MCF 10A (cell line): ENCODE results near the gene GPATCH11. TPM values are rescaled to one million over a fixed set of nuclear protein-coding genes. Genes with fewer than 3 reads are reported as not detected.
A peak's percentile ranks its signal among the peaks of the same experiment; 100 is the strongest.

Source experiments
- BruUV-seq: library from RNA; stranded (reverse); fragments of 400-500 nt; replicated peaks from 2 replicates; lab custom pipeline; 2021; lab: Mats Ljungman, UMichigan
- CTCF ChIA-PET: fragments of 300-600 bp; sonication (Branson Sonifier 250); formaldehyde crosslinking; extraction: SDS; loops from one replicate; lab custom pipeline; 2021; ENCODE audit warnings: antibody characterized with exemption, inconsistent platforms; lab: Yijun Ruan, JAX
- POLR2A ChIA-PET: fragments of 300-600, 350-650 bp; sonication (Branson Sonifier 250); formaldehyde crosslinking; extraction: SDS; loops from one replicate; lab custom pipeline; 2020; ENCODE audit warnings: antibody characterized with exemption, inconsistent platforms; lab: Yijun Ruan, JAX
- DNase-seq: peaks from one replicate; pipeline ENCODE4 v3.0.0-alpha.2; 2018; ENCODE audit not compliant: unreplicated experiment
- H3K27ac Mint-ChIP-seq: one replicate; pipeline ENCODE4 v1.8.0; 2022; ENCODE audit warnings: mild to moderate bottlenecking, low read depth, mixed read lengths; ENCODE audit not compliant: unreplicated experiment
- H3K27me3 Mint-ChIP-seq: one replicate; pipeline ENCODE4 v1.8.0; 2022; ENCODE audit warnings: mixed read lengths; ENCODE audit not compliant: insufficient read depth, unreplicated experiment
- H3K36me3 Mint-ChIP-seq: one replicate; pipeline ENCODE4 v1.8.0; 2022; ENCODE audit warnings: mild to moderate bottlenecking, moderate library complexity, mixed read lengths; ENCODE audit not compliant: insufficient read depth, unreplicated experiment
- H3K4me1 Mint-ChIP-seq: one replicate; pipeline ENCODE4 v1.8.0; 2022; ENCODE audit warnings: mixed read lengths; ENCODE audit not compliant: insufficient read depth, unreplicated experiment
- H3K4me3 Mint-ChIP-seq: one replicate; pipeline ENCODE4 v1.8.0; 2022; ENCODE audit warnings: mild to moderate bottlenecking, moderate library complexity, mixed read lengths; ENCODE audit not compliant: unreplicated experiment
- H3K9me3 Mint-ChIP-seq: one replicate; pipeline ENCODE4 v1.8.0; 2022; ENCODE audit warnings: mixed read lengths; ENCODE audit not compliant: unreplicated experiment
- CTCF ChIP-seq: fragments of 200-600 bp; IDR thresholded peaks from one replicate; pipeline ENCODE4 v1.8.0; 2022; ENCODE audit warnings: antibody characterized with exemption, mild to moderate bottlenecking; ENCODE audit not compliant: unreplicated experiment
- intact Hi-C: fragments of 100-400 bp; cut with micrococcal nuclease; formaldehyde crosslinking; loops from 2 replicates; pipeline ENCODE4 v1.14.1; 2022
- total RNA-seq: library from RNA; stranded (reverse); gene quantifications from 2 replicates; pipeline ENCODE4 v1.2.3, GENCODE V29; 2022

Gene GPATCH11
- total RNA-seq, 1 experiment from 2014 or later, result 5.5 TPM

GRCh38 chr2:37125416-37125815 lies 41.1 kb downstream of the GPATCH11 start:
- peak overlapping the region; percentile 31 for H3K27ac Mint-ChIP-seq
- intact Hi-C loops, result no loop called here
- no peak overlapping the region for H3K4me3 Mint-ChIP-seq
- TF ChIP-seq CTCF, result no peak
- H3K9me3 Mint-ChIP-seq, result no peaks in the 10 kb centered on the region
- no peaks in the 10 kb centered on the region for H3K4me1 Mint-ChIP-seq
- DNase-seq, result no peak
- POLR2A ChIA-PET, result interaction anchor here (0.5 kb wide), 1 partner anchor 16 kb away, joined by 3 read pairs; no protein-coding TSS in a partner anchor
- CTCF ChIA-PET, result interaction anchor here (1.2 kb wide), 1 partner anchor 1822 kb away, joined by 4 read pairs; no protein-coding TSS in a partner anchor
- H3K36me3 Mint-ChIP-seq, result peaks cover 76% of the 10 kb centered on the region
- BruUV-seq, result no TSS peak
- no peaks in the 10 kb centered on the region for H3K27me3 Mint-ChIP-seq

GRCh38 chr2:37132914-37133313 lies 48.6 kb downstream of the GPATCH11 start:
- no TSS peak for BruUV-seq
- H3K36me3 Mint-ChIP-seq, result peaks cover 21% of the 10 kb centered on the region
- ChIA-PET CTCF (no interaction called here), POLR2A (no interaction called here)
- no peak for TF ChIP-seq CTCF
- H3K4me3 Mint-ChIP-seq, result no peak overlapping the region
- no peaks in the 10 kb centered on the region for H3K4me1 Mint-ChIP-seq
- no peaks in the 10 kb centered on the region for H3K27me3 Mint-ChIP-seq
- H3K27ac Mint-ChIP-seq, result no peak overlapping the region
- no peaks in the 10 kb centered on the region for H3K9me3 Mint-ChIP-seq
- intact Hi-C loops, result no loop called here
- no peak for DNase-seq

- intact Hi-C loops, result no loop called here
- no peak for DNase-seq
- ChIA-PET CTCF (interaction anchor here (0.8 kb wide), 1 partner anchor 65 kb away, joined by 3 read pairs; no protein-coding TSS in a partner anchor), POLR2A (no interaction called here)
- H3K27me3 Mint-ChIP-seq, result no peaks in the 10 kb centered on the region
- no peak overlapping the region for H3K27ac Mint-ChIP-seq
- no TSS peak for BruUV-seq
- H3K36me3 Mint-ChIP-seq, result peaks cover 65% of the 10 kb centered on the region
- no peak overlapping the region for H3K4me3 Mint-ChIP-seq
- no peak for TF ChIP-seq CTCF
- no peaks in the 10 kb centered on the region for H3K4me1 Mint-ChIP-seq
- H3K9me3 Mint-ChIP-seq, result no peaks in the 10 kb centered on the region
These were observed 58.2 kb downstream of the GPATCH11 start for GRCh38 chr2:37142546-37142945.

GRCh38 chr2:37143974-37144373 lies 59.7 kb downstream of the GPATCH11 start:
- ChIA-PET POLR2A (no interaction called here), CTCF (no interaction called here)
- Mint-ChIP-seq H3K9me3 (no peaks in the 10 kb centered on the region), H3K4me3 (no peak overlapping the region), H3K27ac (no peak overlapping the region), H3K4me1 (no peaks in the 10 kb centered on the region), H3K27me3 (no peaks in the 10 kb centered on the region), H3K36me3 (peaks cover 79% of the 10 kb centered on the region)
- BruUV-seq, result no TSS peak
- DNase-seq, result peak; percentile 37
- intact Hi-C loops, result no loop called here
- TF ChIP-seq CTCF, result no peak
